Smooth muscle cell (in vitro differentiated cells): Measurements from ENCODE around the gene S100A9. TPM values are rescaled to one million over a fixed set of nuclear protein-coding genes. Genes with fewer than 3 reads are reported as not detected.

Experiments
- DNase-seq: peaks from one replicate; lab custom pipeline; 2025; ENCODE audit not compliant: unreplicated experiment; lab: John Stamatoyannopoulos, UW
- H2AFZ ChIP-seq: fragments of 200-600 bp; sonication (generic); 2 replicates; pipeline ENCODE4 v1.6.0; 2016; ENCODE audit warnings: antibody characterized with exemption, low read depth, mild to moderate bottlenecking
- H3F3A ChIP-seq: fragments of 200-600 bp; sonication (generic); 2 replicates; pipeline ENCODE4 v1.6.0; 2017; ENCODE audit warnings: antibody characterized with exemption, low read depth
- H3K27ac ChIP-seq: fragments of 200-600 bp; sonication (generic); 2 replicates; pipeline ENCODE4 v1.5.1; 2016; ENCODE audit warnings: low read depth, mild to moderate bottlenecking
- H3K27me3 ChIP-seq: fragments of 200-600 bp; sonication (generic); 2 replicates; pipeline ENCODE4 v1.6.1; 2016; ENCODE audit warnings: low read depth, mild to moderate bottlenecking
- H3K36me3 ChIP-seq: fragments of 200-600 bp; sonication (generic); 2 replicates; pipeline ENCODE4 v1.5.1; 2016; ENCODE audit warnings: low read depth
- H3K4me1 ChIP-seq: fragments of 200-600 bp; sonication (generic); 2 replicates; pipeline ENCODE4 v1.5.1; 2016; ENCODE audit warnings: low read depth
- H3K4me2 ChIP-seq: fragments of 200-600 bp; sonication (generic); 2 replicates; pipeline ENCODE4 v1.6.0; 2016; ENCODE audit warnings: mild to moderate bottlenecking
- H3K4me3 ChIP-seq: fragments of 200-600 bp; sonication (generic); 2 replicates; pipeline ENCODE4 v1.5.1; 2016; ENCODE audit warnings: mild to moderate bottlenecking
- H3K79me2 ChIP-seq: fragments of 200-600 bp; sonication (generic); 2 replicates; pipeline ENCODE4 v1.6.0; 2016; ENCODE audit warnings: low read depth, mild to moderate bottlenecking
- H3K9ac ChIP-seq: fragments of 200-600 bp; sonication (generic); 2 replicates; pipeline ENCODE4 v1.6.0; 2016; ENCODE audit warnings: low read depth
- H3K9me3 ChIP-seq: fragments of 200-600 bp; sonication (generic); replicated peaks from 2 replicates; pipeline ENCODE4 v1.5.1; 2016; ENCODE audit warnings: low read depth
- H4K20me1 ChIP-seq: fragments of 200-600 bp; sonication (generic); 2 replicates; pipeline ENCODE4 v1.6.0; 2016; ENCODE audit warnings: low read depth
- WGBS: methylation state at CpG from one replicate; pipeline ENCODE4 v1.1.7; 2016; ENCODE audit warnings: low lambda C conversion rate; 5-methylcytosine and 5-hydroxymethylcytosine counted together
- polyA plus RNA-seq: library from polyadenylated mRNA; unstranded; fragments of >200 nt; fragmentation: Nextera tagmentation; extraction: Ambion mirVana; gene quantifications from 2 replicates; pipeline ENCODE4 v1.2.1, GENCODE V29; 2016
- total RNA-seq: library from RNA; depleted of rRNA; stranded (reverse); fragments of >200 nt; gene quantifications from 2 replicates; pipeline ENCODE4 v1.2.3, GENCODE V29; 2014
- TF ChIP-seq, protein P1 (sequence below): fragments of 200-600 bp; sonication (generic); IDR thresholded peaks from 2 replicates; pipeline ENCODE4 v1.5.1; 2017; ENCODE audit warnings: borderline replicate concordance, mild to moderate bottlenecking, antibody characterized with exemption; ENCODE audit not compliant: insufficient read depth, poor library complexity, severe bottlenecking

S100A9 gene
- total and polyA plus RNA-seq, 2 experiments from 2014 or later = 81.9 to 197 TPM

DNA sequence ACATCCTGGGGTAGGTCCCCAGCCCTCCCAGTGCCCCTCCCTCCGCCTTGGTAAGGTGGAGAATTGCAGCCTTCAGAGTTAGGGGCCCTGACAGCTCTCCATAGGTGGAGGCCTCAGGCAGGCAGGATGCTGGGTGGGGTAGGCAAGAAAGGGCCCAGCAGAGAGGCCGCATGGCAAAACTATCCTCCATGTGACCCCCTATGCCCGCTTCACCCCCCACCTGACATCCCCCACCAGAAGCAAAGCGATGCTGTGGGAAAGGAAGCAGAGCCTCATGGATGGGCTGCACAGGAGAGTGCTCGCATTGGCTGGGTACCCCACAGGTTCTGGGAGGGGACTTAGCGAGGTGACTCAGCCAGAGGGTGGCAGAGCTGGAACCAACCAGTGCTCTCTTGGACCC lies 1.6 kb downstream of the S100A9 start:
- Histone ChIP-seq H3F3A (no peaks in the 10 kb centered on the region), H3K9ac (no peak overlapping the region), H3K27me3 (no peaks in the 10 kb centered on the region), H3K4me3 (no peak overlapping the region), H3K27ac (no peak overlapping the region), H3K4me2 (no peak overlapping the region), H4K20me1 (no peaks in the 10 kb centered on the region), H2AFZ (no peak overlapping the region), H3K9me3 (no peaks in the 10 kb centered on the region), H3K36me3 (no peaks in the 10 kb centered on the region), H3K4me1 (no peaks in the 10 kb centered on the region), H3K79me2 (no peaks in the 10 kb centered on the region)
- no peak for DNase-seq
- TF ChIP-seq, protein P1, sequence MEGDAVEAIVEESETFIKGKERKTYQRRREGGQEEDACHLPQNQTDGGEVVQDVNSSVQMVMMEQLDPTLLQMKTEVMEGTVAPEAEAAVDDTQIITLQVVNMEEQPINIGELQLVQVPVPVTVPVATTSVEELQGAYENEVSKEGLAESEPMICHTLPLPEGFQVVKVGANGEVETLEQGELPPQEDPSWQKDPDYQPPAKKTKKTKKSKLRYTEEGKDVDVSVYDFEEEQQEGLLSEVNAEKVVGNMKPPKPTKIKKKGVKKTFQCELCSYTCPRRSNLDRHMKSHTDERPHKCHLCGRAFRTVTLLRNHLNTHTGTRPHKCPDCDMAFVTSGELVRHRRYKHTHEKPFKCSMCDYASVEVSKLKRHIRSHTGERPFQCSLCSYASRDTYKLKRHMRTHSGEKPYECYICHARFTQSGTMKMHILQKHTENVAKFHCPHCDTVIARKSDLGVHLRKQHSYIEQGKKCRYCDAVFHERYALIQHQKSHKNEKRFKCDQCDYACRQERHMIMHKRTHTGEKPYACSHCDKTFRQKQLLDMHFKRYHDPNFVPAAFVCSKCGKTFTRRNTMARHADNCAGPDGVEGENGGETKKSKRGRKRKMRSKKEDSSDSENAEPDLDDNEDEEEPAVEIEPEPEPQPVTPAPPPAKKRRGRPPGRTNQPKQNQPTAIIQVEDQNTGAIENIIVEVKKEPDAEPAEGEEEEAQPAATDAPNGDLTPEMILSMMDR = no peak
- 88% methylated on average over 6 of the region's 6 CpGs for WGBS

DNA sequence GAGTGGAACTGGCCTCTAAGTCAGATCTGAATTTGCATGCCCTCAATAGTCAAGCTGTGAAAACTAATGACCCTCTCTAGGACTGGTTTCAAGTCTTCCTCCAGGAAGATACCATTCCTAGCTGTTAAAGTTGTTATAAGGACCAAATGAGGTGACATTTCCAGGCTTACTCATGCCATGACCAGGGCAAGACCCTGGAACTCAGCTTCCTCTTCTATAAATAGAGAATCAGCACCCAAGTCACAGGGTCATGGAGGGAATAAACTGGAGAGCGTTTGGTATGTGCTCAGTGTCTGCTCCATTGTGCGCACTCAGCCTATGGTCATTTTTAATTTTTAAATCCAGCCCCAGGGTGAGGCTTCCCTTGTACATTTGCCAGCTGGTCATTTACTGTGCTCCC lies 2.5 kb downstream of the S100A9 start:
- DNase-seq = no peak
- H4K20me1 ChIP-seq = no peaks in the 10 kb centered on the region
- no peak overlapping the region for H3K9ac ChIP-seq
- no peak overlapping the region for H3K4me3 ChIP-seq
- H3K27ac ChIP-seq = no peak overlapping the region
- no peaks in the 10 kb centered on the region for H3K4me1 ChIP-seq
- no peak overlapping the region for H2AFZ ChIP-seq
- no peaks in the 10 kb centered on the region for H3K27me3 ChIP-seq
- TF ChIP-seq, protein P1 = no peak
- no peak overlapping the region for H3K4me2 ChIP-seq
- no peaks in the 10 kb centered on the region for H3K36me3 ChIP-seq
- H3K9me3 ChIP-seq = no peaks in the 10 kb centered on the region
- 96% methylated on average over 2 of the region's 2 CpGs for WGBS
- no peaks in the 10 kb centered on the region for H3K79me2 ChIP-seq
- H3F3A ChIP-seq = no peaks in the 10 kb centered on the region

DNA sequence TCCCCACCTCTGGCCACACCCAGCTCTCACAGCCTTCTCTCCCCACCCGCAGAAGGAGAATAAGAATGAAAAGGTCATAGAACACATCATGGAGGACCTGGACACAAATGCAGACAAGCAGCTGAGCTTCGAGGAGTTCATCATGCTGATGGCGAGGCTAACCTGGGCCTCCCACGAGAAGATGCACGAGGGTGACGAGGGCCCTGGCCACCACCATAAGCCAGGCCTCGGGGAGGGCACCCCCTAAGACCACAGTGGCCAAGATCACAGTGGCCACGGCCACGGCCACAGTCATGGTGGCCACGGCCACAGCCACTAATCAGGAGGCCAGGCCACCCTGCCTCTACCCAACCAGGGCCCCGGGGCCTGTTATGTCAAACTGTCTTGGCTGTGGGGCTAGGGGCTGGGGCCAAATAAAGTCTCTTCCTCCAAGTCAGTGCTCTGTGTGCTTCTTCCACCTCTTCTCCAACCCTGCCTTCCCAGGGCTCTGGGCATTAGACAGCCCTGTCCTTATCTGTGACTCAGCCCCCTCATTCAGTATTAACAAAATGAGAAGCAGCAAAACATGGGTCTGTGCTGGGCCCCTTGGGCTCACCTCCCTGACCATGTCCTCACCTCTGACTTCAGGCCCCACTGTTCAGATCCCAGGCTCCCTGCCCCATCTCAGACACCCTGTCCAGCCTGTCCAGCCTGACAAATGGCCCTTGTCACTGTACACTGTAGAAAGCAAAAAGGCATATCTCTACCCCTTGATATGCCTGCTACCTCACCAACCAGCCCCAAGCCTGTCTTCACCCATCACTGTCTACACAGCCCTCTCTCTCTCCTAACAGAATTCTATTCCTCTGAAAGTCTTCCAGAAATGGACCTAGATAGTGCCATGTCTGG lies 3.2 kb downstream of the S100A9 start:
- no peak for DNase-seq
- H3K79me2 ChIP-seq = no peaks in the 10 kb centered on the region
- H3F3A ChIP-seq = no peaks in the 10 kb centered on the region
- H3K27ac ChIP-seq = no peak overlapping the region
- H3K9me3 ChIP-seq = no peaks in the 10 kb centered on the region
- H3K4me2 ChIP-seq = no peak overlapping the region
- no peaks in the 10 kb centered on the region for H3K4me1 ChIP-seq
- H3K4me3 ChIP-seq = no peak overlapping the region
- WGBS = 86% methylated on average over 11 of the region's 11 CpGs
- no peak overlapping the region for H2AFZ ChIP-seq
- H3K27me3 ChIP-seq = no peaks in the 10 kb centered on the region
- TF ChIP-seq, protein P1 = no peak
- no peaks in the 10 kb centered on the region for H3K36me3 ChIP-seq
- no peaks in the 10 kb centered on the region for H4K20me1 ChIP-seq
- no peak overlapping the region for H3K9ac ChIP-seq
